ENCODE data around the gene TNPO3.

The TNPO3 gene

GRCh38 chr7:129074994-129075393, 20.1 kb upstream of the TNPO3 start:
- no peak for TF ChIP-seq POLR2A (IDR thresholded peaks at IDR 0.05; ENCODE audit: extremely low read depth, insufficient read length)
- no peak for DNase-seq (ENCODE audit: low read depth)
- H3K4me3 ChIP-seq (ENCODE audit: low read depth, low read length) = no peak overlapping the region

GRCh38 chr7:129074361-129074871, 19.5 kb upstream of the TNPO3 start:
- TF ChIP-seq, protein P1, sequence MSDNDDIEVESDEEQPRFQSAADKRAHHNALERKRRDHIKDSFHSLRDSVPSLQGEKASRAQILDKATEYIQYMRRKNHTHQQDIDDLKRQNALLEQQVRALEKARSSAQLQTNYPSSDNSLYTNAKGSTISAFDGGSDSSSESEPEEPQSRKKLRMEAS (IDR thresholded peaks at IDR 0.05; ENCODE audit: low read depth, low read length) = no peak
- no peak for TF ChIP-seq MYC (IDR thresholded peaks at IDR 0.05; ENCODE audit: low read depth, low read length)
- DNase-seq (ENCODE audit: low read depth) = peak; percentile 17
- no peak overlapping the region for H3K4me3 ChIP-seq (ENCODE audit: low read depth, low read length)

GRCh38 chr7:129073738-129074137, 18.8 kb upstream of the TNPO3 start:
- no peak for TF ChIP-seq POLR2A (IDR thresholded peaks at IDR 0.05; ENCODE audit: extremely low read depth, insufficient read length)
- TF ChIP-seq, protein P1 (IDR thresholded peaks at IDR 0.05; ENCODE audit: low read depth, low read length) = no peak
- TF ChIP-seq MYC (IDR thresholded peaks at IDR 0.05; ENCODE audit: low read depth, low read length) = no peak
- no peak for TF ChIP-seq CTCF (IDR thresholded peaks at IDR 0.05; ENCODE audit: low read depth, low read length)
- peak; percentile 13 for DNase-seq (ENCODE audit: low read depth)
- no peak overlapping the region for H3K4me3 ChIP-seq (ENCODE audit: low read depth, low read length)

DNA sequence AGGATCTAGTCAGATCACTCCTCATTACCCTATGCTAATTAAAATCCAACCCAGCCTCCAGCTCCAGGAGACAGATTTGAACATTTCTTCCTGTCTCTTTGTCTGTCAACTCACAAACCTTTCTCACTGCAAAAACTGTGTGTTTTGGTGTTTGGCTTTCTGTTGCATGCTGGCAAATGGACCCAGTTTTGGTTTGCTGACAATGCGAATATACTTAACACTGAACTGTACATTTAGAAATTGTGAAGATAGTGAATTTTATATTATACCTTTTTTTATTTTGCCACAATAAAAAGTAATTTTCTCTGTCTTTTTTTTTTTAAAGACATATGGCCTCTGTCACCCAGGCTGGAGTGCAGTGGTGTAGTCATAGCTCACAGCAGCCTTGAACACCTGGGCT, 18.3 kb upstream of the TNPO3 start:
- TF ChIP-seq, protein P1 (IDR thresholded peaks at IDR 0.05; ENCODE audit: low read depth, low read length) = no peak
- TF ChIP-seq CTCF (IDR thresholded peaks at IDR 0.05; ENCODE audit: low read depth, low read length) (no peak), POLR2A (IDR thresholded peaks at IDR 0.05; ENCODE audit: extremely low read depth, insufficient read length) (no peak), MYC (IDR thresholded peaks at IDR 0.05; ENCODE audit: low read depth, low read length) (no peak)
- peak overlapping the region; percentile 33 for H3K4me3 ChIP-seq (ENCODE audit: low read depth, low read length)
- DNase-seq (ENCODE audit: low read depth) = no peak

DNA sequence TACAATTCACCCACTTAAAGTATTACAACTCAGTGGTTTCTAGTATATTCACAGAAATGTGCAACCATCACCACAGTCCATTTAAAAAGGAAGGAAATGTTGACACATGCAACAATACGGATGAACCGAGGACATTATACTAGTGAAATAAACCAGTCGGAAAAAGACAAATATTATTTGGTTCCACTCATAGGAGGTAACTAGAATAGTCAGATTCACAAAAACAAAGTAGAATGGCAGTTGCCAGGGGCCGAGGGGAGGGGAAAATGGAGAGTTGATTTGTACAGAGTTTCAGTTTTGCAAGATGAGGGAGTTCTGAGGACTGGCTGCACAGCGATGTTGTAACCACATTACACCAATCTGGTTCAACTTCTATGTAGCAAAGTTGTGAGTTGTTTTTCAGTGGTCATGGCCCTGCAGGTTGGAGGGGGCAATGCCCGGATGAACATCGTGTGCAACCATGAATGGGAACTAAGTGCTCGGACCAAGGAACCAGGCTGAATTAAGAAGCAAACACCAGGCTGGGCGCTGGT, 17.6 kb upstream of the TNPO3 start:
- H3K4me3 ChIP-seq (ENCODE audit: low read depth, low read length) = peak overlapping the region; percentile 33
- no peak for TF ChIP-seq POLR2A (IDR thresholded peaks at IDR 0.05; ENCODE audit: extremely low read depth, insufficient read length)
- TF ChIP-seq CTCF (IDR thresholded peaks at IDR 0.05; ENCODE audit: low read depth, low read length) = peak; percentile 2
- TF ChIP-seq, protein P1 (IDR thresholded peaks at IDR 0.05; ENCODE audit: low read depth, low read length) = peak; percentile 63; the same call in 1 of the 2 replicates
- TF ChIP-seq MYC (IDR thresholded peaks at IDR 0.05; ENCODE audit: low read depth, low read length) = peak; percentile 65
- peak; percentile 98 for DNase-seq (ENCODE audit: low read depth)

- DNase-seq (ENCODE audit: low read depth) = peak; percentile 77
- no peak overlapping the region for H3K4me3 ChIP-seq (ENCODE audit: low read depth, low read length)
- TF ChIP-seq POLR2A (IDR thresholded peaks at IDR 0.05; ENCODE audit: extremely low read depth, insufficient read length) = no peak
- TF ChIP-seq, protein P1 (IDR thresholded peaks at IDR 0.05; ENCODE audit: low read depth, low read length) = peak; percentile 33; the same call in 1 of the 2 replicates
- no peak for TF ChIP-seq CTCF (IDR thresholded peaks at IDR 0.05; ENCODE audit: low read depth, low read length)
- peak; percentile 40; the same call in 1 of the 2 replicates for TF ChIP-seq MYC (IDR thresholded peaks at IDR 0.05; ENCODE audit: low read depth, low read length)
These were observed 14.1 kb upstream of the TNPO3 start for GRCh38 chr7:129069021-129069420.
